ENCODE data around the gene SLC44A2. TPM values are rescaled to one million over a fixed set of nuclear protein-coding genes. Genes with fewer than 3 reads are reported as not detected.

The SLC44A2 gene
- polyA plus RNA-seq, 3 donors from 2014 or later = 195 to 449 (median 327) TPM

Other genes with a start within 250 kb of the SLC44A2 start
- gene TYK2, start 245.0 kb upstream of the SLC44A2 start, polyA plus RNA-seq = 100 to 1,000 TPM in 1 of 3 donors, 10 to 100 TPM in 2; 33.6 to 105 (median 40.6) TPM
- 100 to 1,000 TPM in 1 of 3 donors, 10 to 100 TPM in 2; 46.5 to 100 (median 62.7) TPM for gene CDC37, start 222.0 kb upstream of the SLC44A2 start, polyA plus RNA-seq
- 10 to 100 TPM; 10.4 to 22.6 (median 11.1) TPM for gene PDE4A, start 205.0 kb upstream of the SLC44A2 start, polyA plus RNA-seq
- gene KEAP1, start 122.2 kb upstream of the SLC44A2 start, polyA plus RNA-seq = 10 to 100 TPM; 49.2 to 86.9 (median 71.6) TPM
- 100 to 1,000 TPM; 383 to 659 (median 399) TPM for gene S1PR5, start 108.1 kb upstream of the SLC44A2 start, polyA plus RNA-seq
- gene ATG4D, start 81.6 kb upstream of the SLC44A2 start, polyA plus RNA-seq = 10 to 100 TPM; 13.9 to 42.1 (median 16.1) TPM
- 10 to 100 TPM in 2 of 3 donors, 1 to 10 TPM in 1; 5.7 to 44.4 (median 10.1) TPM for gene KRI1, start 59.5 kb upstream of the SLC44A2 start, polyA plus RNA-seq
- 100 to 1,000 TPM; 253 to 474 (median 308) TPM for gene CDKN2D, start 56.6 kb upstream of the SLC44A2 start, polyA plus RNA-seq
- gene AP1M2, start 38.2 kb upstream of the SLC44A2 start, polyA plus RNA-seq = 1 to 10 TPM in 1 of 3 donors, not detected in 2; 1.8 TPM
- 100 to 1,000 TPM in 1 of 3 donors, 10 to 100 TPM in 2; 33.7 to 107 (median 52.2) TPM for gene ILF3, start 28.8 kb downstream of the SLC44A2 start, polyA plus RNA-seq
- 10 to 100 TPM; 25.5 to 48.1 (median 33.7) TPM for gene QTRT1, start 75.9 kb downstream of the SLC44A2 start, polyA plus RNA-seq
- 100 to 1,000 TPM in 1 of 3 donors, 10 to 100 TPM in 2; 62.9 to 170 (median 92.7) TPM for gene DNM2, start 92.5 kb downstream of the SLC44A2 start, polyA plus RNA-seq
- gene TMED1, start 210.7 kb downstream of the SLC44A2 start, polyA plus RNA-seq = 100 to 1,000 TPM in 1 of 3 donors, 10 to 100 TPM in 2; 60.1 to 103 (median 88.5) TPM
- gene C19orf38, start 222.9 kb downstream of the SLC44A2 start, polyA plus RNA-seq = 1 to 10 TPM; 1.2 to 5.6 (median 3.3) TPM
- under 1 TPM; 0.26 to 0.83 (median 0.29) TPM for gene CARM1, start 246.0 kb downstream of the SLC44A2 start, polyA plus RNA-seq

Data from immature natural killer cell (primary cell).